H9 (cell line): Measurements from ENCODE around the gene ALDH1A3. TPM values are rescaled to one million over a fixed set of nuclear protein-coding genes. Genes with fewer than 3 reads are reported as not detected.

Experiments
- DNase-seq: peaks from one replicate; pipeline ENCODE4 v3.0.0-alpha.2; 2017
- H2AFZ ChIP-seq: one replicate; pipeline ENCODE4 v1.6.1; 2013; ENCODE audit warnings: mild to moderate bottlenecking, low read length, control low read depth, moderate library complexity
- H2AK5ac ChIP-seq: 2 replicates; pipeline ENCODE4 v1.6.1; 2013; ENCODE audit warnings: low read length, control low read depth, mixed read lengths; ENCODE audit not compliant: insufficient read length
- H2BK120ac ChIP-seq: one replicate; pipeline ENCODE4 v1.6.1; 2013; ENCODE audit warnings: low read depth, mild to moderate bottlenecking, low read length, control low read depth, inconsistent platforms; ENCODE audit not compliant: poor library complexity, severe bottlenecking
- H2BK12ac ChIP-seq: 2 replicates; pipeline ENCODE4 v1.6.1; 2013; ENCODE audit warnings: low read length, control low read depth, mixed read lengths, low read depth; ENCODE audit not compliant: insufficient read length
- H2BK15ac ChIP-seq: 2 replicates; pipeline ENCODE4 v1.6.1; 2013; ENCODE audit warnings: low read depth, low read length, control low read depth
- H2BK20ac ChIP-seq: one replicate; pipeline ENCODE4 v1.6.1; 2013; ENCODE audit warnings: low read depth, mild to moderate bottlenecking, low read length, control low read depth, inconsistent platforms; ENCODE audit not compliant: poor library complexity, severe bottlenecking
- H2BK5ac ChIP-seq: 2 replicates; pipeline ENCODE4 v1.6.1; 2013; ENCODE audit warnings: low read length, control low read depth, mixed read lengths; ENCODE audit not compliant: insufficient read length
- H3K14ac ChIP-seq: 2 replicates; pipeline ENCODE4 v1.6.1; 2013; ENCODE audit warnings: low read length, control low read depth; ENCODE audit not compliant: insufficient read depth
- H3K18ac ChIP-seq: 2 replicates; pipeline ENCODE4 v1.6.1; 2013; ENCODE audit warnings: low read depth, mild to moderate bottlenecking, mixed read lengths, low read length, control low read depth; ENCODE audit not compliant: insufficient read length
- H3K23ac ChIP-seq: 2 replicates; pipeline ENCODE4 v1.6.1; 2013; ENCODE audit warnings: low read length, control low read depth, mixed read lengths, low read depth; ENCODE audit not compliant: insufficient read length
- H3K23me2 ChIP-seq: 2 replicates; pipeline ENCODE4 v1.6.1; 2013; ENCODE audit warnings: low read depth, mild to moderate bottlenecking, mixed read lengths, low read length, control low read depth; ENCODE audit not compliant: insufficient read length, poor library complexity, severe bottlenecking
- H3K27ac ChIP-seq: 2 replicates; pipeline ENCODE4 v1.5.1; 2013; ENCODE audit warnings: low read length, control low read depth, mixed read lengths, low read depth; ENCODE audit not compliant: insufficient read length
- H3K27me3 ChIP-seq: 2 replicates; pipeline ENCODE4 v1.6.1; 2013; ENCODE audit warnings: low read length, control low read depth, inconsistent platforms; ENCODE audit not compliant: insufficient read depth
- H3K4ac ChIP-seq: 2 replicates; pipeline ENCODE4 v1.6.1; 2013; ENCODE audit warnings: low read depth, mild to moderate bottlenecking, control low read depth, inconsistent platforms, low read length, moderate library complexity
- H3K4me1 ChIP-seq: 2 replicates; pipeline ENCODE4 v1.6.1; 2013; ENCODE audit warnings: low read length, control low read depth, inconsistent platforms; ENCODE audit not compliant: insufficient read depth
- H3K4me2 ChIP-seq: 2 replicates; pipeline ENCODE4 v1.6.1; 2013; ENCODE audit warnings: low read length, control low read depth, mixed read lengths; ENCODE audit not compliant: insufficient read length, insufficient read depth
- H3K56ac ChIP-seq: 2 replicates; pipeline ENCODE4 v1.6.1; 2013; ENCODE audit warnings: low read depth, mild to moderate bottlenecking, mixed read lengths, low read length, control low read depth; ENCODE audit not compliant: insufficient read length
- H3K79me1 ChIP-seq: 2 replicates; pipeline ENCODE4 v1.6.1; 2013; ENCODE audit warnings: low read depth, mild to moderate bottlenecking, moderate library complexity, low read length, control low read depth, inconsistent platforms; ENCODE audit not compliant: insufficient read depth, poor library complexity, severe bottlenecking
- H3K79me2 ChIP-seq: 2 replicates; pipeline ENCODE4 v1.6.1; 2013; ENCODE audit warnings: low read length, control low read depth, inconsistent platforms; ENCODE audit not compliant: insufficient read depth
- H3K9ac ChIP-seq: 2 replicates; pipeline ENCODE4 v1.6.1; 2013; ENCODE audit warnings: low read length, control low read depth, mixed read lengths; ENCODE audit not compliant: insufficient read length; ENCODE audit errors: extremely low read depth
- H3K9me3 ChIP-seq: one replicate; pipeline ENCODE4 v1.6.1; 2013; ENCODE audit warnings: low read depth, low read length, inconsistent platforms; ENCODE audit not compliant: control insufficient read depth
- H3T11ph ChIP-seq: one replicate; pipeline ENCODE4 v1.6.1; 2013; ENCODE audit warnings: mild to moderate bottlenecking, low read length, control low read depth, inconsistent platforms
- H4K20me1 ChIP-seq: one replicate; pipeline ENCODE4 v1.6.1; 2013; ENCODE audit not compliant: control insufficient read depth, insufficient read length, insufficient read depth
- H4K5ac ChIP-seq: 2 replicates; pipeline ENCODE4 v1.6.1; 2013; ENCODE audit warnings: low read depth, mild to moderate bottlenecking, mixed read lengths, low read length, control low read depth; ENCODE audit not compliant: insufficient read length
- H4K8ac ChIP-seq: replicated peaks from 2 replicates; pipeline ENCODE4 v1.6.1; 2013; ENCODE audit warnings: low read length, control low read depth, mixed read lengths, low read depth; ENCODE audit not compliant: insufficient read length
- H4K91ac ChIP-seq: 2 replicates; pipeline ENCODE4 v1.6.1; 2013; ENCODE audit warnings: low read depth, mild to moderate bottlenecking, moderate library complexity, mixed read lengths, low read length, control low read depth; ENCODE audit not compliant: insufficient read length
- H3K27ac Mint-ChIP-seq, 3 experiments: 2 replicates in 2 of 3; 3 replicates in 1 of 3; pipeline ENCODE4 v1.8.0; 2020 to 2021; ENCODE audit warnings: mixed read lengths in 3 of 3, mild to moderate bottlenecking in 1 of 3, moderate library complexity in 1 of 3
- H3K27me3 Mint-ChIP-seq: 2 replicates; pipeline ENCODE4 v1.8.0; 2021; ENCODE audit warnings: low read depth, mild to moderate bottlenecking, moderate library complexity, mixed read lengths
- H3K36me3 Mint-ChIP-seq, 3 experiments: 2 replicates in 2 of 3; 3 replicates in 1 of 3; pipeline ENCODE4 v1.8.0; 2020 to 2021; ENCODE audit warnings: low read depth in 3 of 3, mixed read lengths in 3 of 3; ENCODE audit not compliant: insufficient read depth in 1 of 3
- H3K4me1 Mint-ChIP-seq, 2 experiments: 2 replicates each; pipeline ENCODE4 v1.8.0; 2020; ENCODE audit warnings: mixed read lengths in 2 of 2
- H3K4me3 Mint-ChIP-seq, 2 experiments: 2 replicates in 1 of 2; 3 replicates in 1 of 2; pipeline ENCODE4 v1.8.0; 2020 to 2021; ENCODE audit warnings: mild to moderate bottlenecking in 2 of 2, mixed read lengths in 2 of 2, moderate library complexity in 1 of 2
- H3K9me3 Mint-ChIP-seq, 2 experiments: 2 replicates in 1 of 2; 3 replicates in 1 of 2; pipeline ENCODE4 v1.8.0; 2020; ENCODE audit warnings: mild to moderate bottlenecking in 2 of 2, mixed read lengths in 2 of 2, moderate library complexity in 1 of 2
- CTCF ChIP-seq: fragments of 200-600 bp; sonication (generic); conservative IDR thresholded peaks from 3 replicates; pipeline ENCODE4 v1.8.0; 2021; ENCODE audit warnings: antibody characterized with exemption, mild to moderate bottlenecking
- WGBS: extraction: QIAGEN DNeasy Blood & Tissue Kit; methylation state at CpG from one replicate; pipeline ENCODE4 v1.1.7; 2013; ENCODE audit warnings: missing lambda C conversion rate, low lambda C conversion rate, mixed read lengths; ENCODE audit not compliant: insufficient read length; ENCODE audit errors: extremely low coverage; 5-methylcytosine and 5-hydroxymethylcytosine counted together
- total RNA-seq: library from RNA; stranded (reverse); gene quantifications from 2 replicates; pipeline ENCODE4 v1.2.1, GENCODE V29; 2021

The ALDH1A3 gene
- total RNA-seq, 1 experiment from 2014 or later: 9.2 TPM

- H3K79me2 ChIP-seq: no peaks in the 10 kb centered on the region
- no peak for TF ChIP-seq CTCF
- H3K9me3 Mint-ChIP-seq: peaks cover 10% of the 10 kb centered on the region in 2 experiments; a peak in 3 of 5 replicates
- peaks cover 0 to 13% (median 3%) of the 10 kb centered on the region in 3 experiments; a peak in 3 of 7 replicates for H3K36me3 Mint-ChIP-seq
- no peak overlapping the region for H3K18ac ChIP-seq
- DNase-seq: no peak
- no peak overlapping the region for H2BK5ac ChIP-seq
- no peak overlapping the region for H3K56ac ChIP-seq
- no peak overlapping the region for H2BK120ac ChIP-seq
- H3T11ph ChIP-seq: no peak overlapping the region
- H4K20me1 ChIP-seq: no peaks in the 10 kb centered on the region
- H3K23ac ChIP-seq: no peak overlapping the region
- H2BK20ac ChIP-seq: no peak overlapping the region
- no peak overlapping the region for H3K4me3 Mint-ChIP-seq
- no peak overlapping the region for H3K27ac ChIP-seq
- no peaks in the 10 kb centered on the region for H3K4me1 ChIP-seq
- H3K27ac Mint-ChIP-seq: no peak overlapping the region
- no peak overlapping the region for H3K4me2 ChIP-seq
- H3K9me3 ChIP-seq: no peaks in the 10 kb centered on the region
- peaks cover 7 to 10% of the 10 kb centered on the region in 2 experiments; a peak in 3 of 4 replicates for H3K4me1 Mint-ChIP-seq
- peaks cover 16% of the 10 kb centered on the region for H3K27me3 Mint-ChIP-seq
- no peak overlapping the region for H3K9ac ChIP-seq
- no peaks in the 10 kb centered on the region for H3K79me1 ChIP-seq
- no peak overlapping the region for H4K5ac ChIP-seq
- no peak overlapping the region for H2BK15ac ChIP-seq
- no CpG with 5 or more reads among the region's 7 CpGs for WGBS
- H3K23me2 ChIP-seq: no peaks in the 10 kb centered on the region
- H4K8ac ChIP-seq: no peak overlapping the region
- no peak overlapping the region for H2AK5ac ChIP-seq
- no peak overlapping the region for H2BK12ac ChIP-seq
- no peak overlapping the region for H3K14ac ChIP-seq
- H4K91ac ChIP-seq: no peak overlapping the region
- no peaks in the 10 kb centered on the region for H3K27me3 ChIP-seq
- H3K4ac ChIP-seq: no peak overlapping the region
- H2AFZ ChIP-seq: no peak overlapping the region
These were observed 16.4 kb upstream of the ALDH1A3 start for GRCh38 chr15:100863075-100863795.
